GM21381 (cell line): ENCODE data around the gene LRRC17.
"Not testable (repeated sequence)": the region's sequence is repeated elsewhere in the genome, so short reads cannot be mapped to it uniquely, and the experiment has no call there.

ENCODE experiments used
- ATAC-seq: cut with Tn5 transposase; IDR thresholded peaks from one replicate; pipeline ENCODE4 v1.9.1; 2021; ENCODE audit warnings: mild to moderate bottlenecking, moderate library complexity; ENCODE audit not compliant: unreplicated experiment

LRRC17 gene

DNA sequence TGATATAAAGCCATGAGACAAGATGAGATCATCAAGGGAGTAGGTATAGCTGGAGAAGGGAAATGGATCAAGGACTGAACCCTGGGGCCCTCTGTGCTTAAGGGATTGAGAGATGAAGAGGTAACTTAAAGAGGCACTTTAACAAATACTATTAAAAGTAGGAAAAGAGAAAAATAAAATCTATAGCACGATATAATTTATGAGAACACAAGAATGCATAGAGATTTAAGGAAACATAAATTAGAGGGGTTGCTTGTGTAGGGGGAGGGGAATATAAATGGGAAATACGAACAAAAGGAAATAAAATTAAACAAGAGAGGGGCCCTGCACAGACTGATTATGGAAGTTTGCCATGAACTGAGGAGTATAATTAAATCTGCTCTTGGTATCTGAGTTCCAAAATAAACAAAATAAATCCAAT lies 15.6 kb upstream of the LRRC17 start:
- no peak for ATAC-seq

DNA sequence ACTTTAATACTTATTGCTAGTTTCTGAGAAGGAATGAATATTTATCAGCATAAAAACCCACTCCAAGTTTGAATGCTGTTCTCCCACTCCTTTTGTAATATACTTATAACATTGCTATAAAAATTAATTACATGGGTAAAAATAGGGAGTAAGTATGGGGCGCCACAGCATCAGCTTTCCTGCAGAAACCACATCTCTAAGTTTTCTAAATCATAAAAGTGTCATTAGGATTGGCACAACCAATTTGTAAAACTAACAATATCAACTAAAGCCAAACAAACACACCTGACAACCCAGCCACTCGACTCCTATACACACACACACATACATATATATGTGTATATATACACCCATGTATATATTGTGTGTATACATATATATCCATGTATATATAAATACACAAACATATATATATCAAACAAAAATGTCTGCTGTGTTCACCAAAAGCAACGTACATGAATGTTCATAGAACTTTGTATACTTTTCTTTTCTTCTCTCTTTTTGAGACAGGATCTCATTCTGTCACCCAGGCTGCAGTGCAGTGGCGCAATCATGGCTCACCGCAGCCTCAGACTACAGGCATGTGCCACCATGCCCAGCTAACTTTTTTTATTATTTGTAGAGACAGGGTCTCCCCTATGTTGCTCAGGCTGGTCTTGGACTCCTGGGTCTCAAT lies 14.8 kb upstream of the LRRC17 start:
- ATAC-seq: no peak

GRCh38 chr7:102898532-102898859 lies 14.3 kb upstream of the LRRC17 start:
- no peak for ATAC-seq

DNA sequence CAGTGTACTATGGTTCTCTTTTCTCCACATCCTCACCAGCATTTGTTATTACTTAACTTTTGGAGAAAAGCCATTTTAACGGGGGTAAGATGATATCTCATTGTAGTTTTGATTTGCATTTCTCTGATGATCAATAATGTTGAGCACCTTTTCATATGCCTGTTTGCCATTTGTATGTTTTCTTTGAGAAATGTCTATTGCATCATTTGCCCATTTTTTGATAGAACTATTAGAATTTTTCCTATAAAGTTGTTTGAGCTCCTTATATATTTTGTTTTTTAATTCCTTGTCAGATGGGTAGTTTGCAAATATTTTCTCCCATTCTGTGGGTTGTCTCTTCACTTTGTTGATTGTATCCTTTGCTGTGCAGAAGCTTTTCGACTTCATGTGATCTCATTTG lies 10.7 kb upstream of the LRRC17 start:
- not testable (repeated sequence) for ATAC-seq

GRCh38 chr7:102903576-102903975 lies 9.2 kb upstream of the LRRC17 start:
- not testable (repeated sequence) for ATAC-seq

- ATAC-seq: no peak
Observed at GRCh38 chr7:102908676-102909075, 4.1 kb upstream of the LRRC17 start.

DNA sequence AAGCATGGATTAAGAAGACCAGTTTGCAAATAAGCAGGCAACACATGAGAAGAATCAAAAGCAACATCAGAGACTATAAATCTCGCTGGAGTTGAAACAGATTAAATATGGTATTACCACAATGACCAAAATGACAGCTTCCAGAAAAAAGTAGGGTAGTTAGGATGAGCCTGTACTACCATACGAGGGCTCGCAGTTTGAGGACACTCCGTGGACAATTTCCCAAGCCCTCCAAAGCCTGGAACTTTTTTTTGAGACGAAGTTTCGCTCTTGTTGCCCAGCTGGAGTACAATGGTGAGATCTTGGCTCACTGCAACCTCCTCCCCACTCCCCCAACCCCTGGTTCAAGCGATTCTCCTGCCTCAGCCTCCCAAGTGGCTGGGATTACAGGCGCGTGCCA lies 1.0 kb downstream of the LRRC17 start:
- ATAC-seq: no peak

GRCh38 chr7:102914585-102914984 lies 1.8 kb downstream of the LRRC17 start:
- ATAC-seq: no peak

DNA sequence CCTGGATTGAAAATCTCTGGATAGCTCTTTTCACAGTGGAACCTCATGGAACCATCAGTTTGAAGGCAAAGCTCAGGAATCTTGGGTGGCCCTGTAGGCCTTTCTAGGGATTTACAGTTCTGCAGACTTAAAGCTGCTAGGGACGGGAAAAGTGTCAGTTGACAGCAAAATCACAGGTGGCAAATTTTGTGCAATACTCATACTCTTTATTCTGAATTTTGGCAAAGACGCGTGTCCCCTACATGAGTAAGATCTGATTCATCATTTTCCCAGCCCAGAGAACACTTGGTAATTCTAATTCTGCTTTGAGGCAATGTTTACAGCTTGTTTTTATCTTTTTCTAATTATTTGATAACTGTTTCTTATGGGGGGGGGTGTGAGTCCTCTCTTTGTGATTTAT lies 3.6 kb downstream of the LRRC17 start:
- no peak for ATAC-seq

GRCh38 chr7:102916881-102917280 lies 4.1 kb downstream of the LRRC17 start:
- ATAC-seq: no peak

GRCh38 chr7:102917436-102918353 lies 4.9 kb downstream of the LRRC17 start:
- ATAC-seq: no peak

- no peak for ATAC-seq
Observed at GRCh38 chr7:102918845-102919244, 6.0 kb downstream of the LRRC17 start.

- no peak for ATAC-seq
Observed at GRCh38 chr7:102925976-102926782, 13.4 kb downstream of the LRRC17 start.

- no peak for ATAC-seq
Observed at GRCh38 chr7:102926783-102927140, 14.0 kb downstream of the LRRC17 start.

DNA sequence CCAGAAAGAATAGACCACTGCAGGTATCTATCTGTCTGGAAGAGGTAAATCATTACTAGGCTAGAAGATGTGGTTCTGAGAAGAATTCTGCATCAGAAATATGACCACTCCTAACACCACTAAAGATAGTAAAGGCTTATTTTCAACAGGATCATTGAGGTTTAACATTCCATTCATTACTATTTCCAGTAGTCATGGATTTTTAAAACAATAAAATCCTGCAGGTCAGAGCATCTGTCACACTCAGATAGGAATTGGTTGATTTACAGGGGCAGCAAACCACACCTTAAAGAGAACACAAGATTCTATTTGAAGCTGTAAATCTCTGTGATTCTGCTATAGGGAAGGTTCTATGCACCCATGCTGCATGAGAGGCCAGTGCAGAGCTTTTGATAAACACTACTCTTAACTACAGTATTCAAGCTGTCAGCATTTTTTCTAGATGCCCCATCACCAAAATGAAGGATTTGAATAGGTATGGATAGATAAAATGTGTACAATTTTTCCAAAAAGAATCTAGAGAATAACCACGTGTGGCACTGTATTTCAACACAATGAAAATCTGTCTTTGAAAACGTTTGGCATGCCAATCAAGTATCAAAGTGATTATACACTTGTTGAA lies 14.6 kb downstream of the LRRC17 start:
- ATAC-seq: no peak

- ATAC-seq: no peak
Observed at GRCh38 chr7:102931757-102932156, 19.0 kb downstream of the LRRC17 start.

- ATAC-seq: no peak
Observed at GRCh38 chr7:102933763-102934162, 21.0 kb downstream of the LRRC17 start.

DNA sequence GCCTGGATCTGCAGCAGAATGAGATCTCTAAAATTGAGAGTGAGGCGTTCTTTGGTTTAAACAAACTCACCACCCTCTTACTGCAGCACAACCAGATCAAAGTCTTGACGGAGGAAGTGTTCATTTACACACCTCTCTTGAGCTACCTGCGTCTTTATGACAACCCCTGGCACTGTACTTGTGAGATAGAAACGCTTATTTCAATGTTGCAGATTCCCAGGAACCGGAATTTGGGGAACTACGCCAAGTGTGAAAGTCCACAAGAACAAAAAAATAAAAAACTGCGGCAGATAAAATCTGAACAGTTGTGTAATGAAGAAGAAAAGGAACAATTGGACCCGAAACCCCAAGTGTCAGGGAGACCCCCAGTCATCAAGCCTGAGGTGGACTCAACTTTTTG lies 21.4 kb downstream of the LRRC17 start:
- no peak for ATAC-seq

- ATAC-seq: no peak
Observed at GRCh38 chr7:102934701-102935100, 21.9 kb downstream of the LRRC17 start.

DNA sequence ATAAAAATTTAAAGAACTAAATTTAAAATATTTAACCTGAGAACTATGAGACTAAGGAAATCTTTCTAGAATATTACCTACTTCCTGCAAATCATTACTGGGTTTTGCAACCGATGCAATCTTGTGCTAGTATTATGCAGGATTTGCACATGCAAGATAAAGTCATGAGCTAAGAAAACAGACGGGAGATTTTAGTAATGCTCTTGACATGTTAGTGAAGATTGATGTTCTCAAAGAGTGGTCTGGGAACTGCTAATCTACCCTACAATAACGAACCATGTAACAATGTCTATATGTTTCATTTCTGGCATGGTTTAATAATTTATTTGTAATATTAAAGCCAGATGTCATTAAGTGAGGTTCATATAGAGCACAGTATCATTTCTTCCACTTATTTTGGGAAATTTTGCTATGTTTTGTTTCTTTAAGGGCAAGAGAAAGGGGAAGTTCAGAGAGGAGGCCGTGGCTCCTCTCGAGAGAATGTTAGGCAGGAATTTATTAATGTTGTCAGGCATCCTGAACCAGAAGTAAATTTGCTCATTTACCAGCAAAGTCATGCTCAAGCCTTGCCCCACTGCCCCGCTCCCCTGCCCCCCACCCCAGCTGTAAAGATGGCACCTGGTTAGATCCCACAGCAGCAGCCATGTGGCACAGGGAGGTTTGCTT lies 22.8 kb downstream of the LRRC17 start:
- ATAC-seq: no peak

DNA sequence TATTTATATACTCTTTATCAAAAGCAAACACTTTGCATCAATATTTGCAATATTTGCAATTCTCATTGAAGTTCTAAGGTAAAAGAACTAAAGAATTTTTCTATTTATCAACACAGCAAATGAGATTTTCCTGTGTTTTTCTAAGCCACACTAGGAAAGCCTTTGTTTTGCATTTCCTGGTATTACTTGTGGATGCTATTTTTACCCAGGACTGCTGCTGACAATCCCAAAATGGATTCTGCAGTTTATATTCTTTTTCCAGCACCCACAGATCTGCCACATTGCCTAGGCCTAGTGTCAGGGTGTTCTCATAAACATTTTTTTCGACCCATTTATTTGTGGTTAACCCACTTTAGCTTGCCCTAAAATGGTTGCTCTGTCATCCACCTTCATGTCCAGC lies 25.9 kb downstream of the LRRC17 start:
- no peak for ATAC-seq
